Activated CD4-positive, alpha-beta T cell treated with anti-CD3 and anti-CD28 coated beads for 36 hours (primary cell): ENCODE data around the gene HK3. TPM values are rescaled to one million over a fixed set of nuclear protein-coding genes. Genes with fewer than 3 reads are reported as not detected.

Experiments used
- ATAC-seq: fragments of 200-7000 bp; cut with Tn5 transposase; one replicate; pipeline ENCODE4 v1.10.0; 2021; ENCODE audit warnings: mild to moderate bottlenecking, moderate library complexity
- CTCF ChIA-PET: fragments of 350-600 bp; sonication (Branson Sonifier 250); formaldehyde crosslinking; loops from one replicate; lab custom pipeline; 2021; ENCODE audit warnings: antibody characterized with exemption; lab: Charles Lee
- POLR2A ChIA-PET: fragments of 350-600 bp; sonication (Branson Sonifier 250); formaldehyde crosslinking; loops from one replicate; lab custom pipeline; 2021; ENCODE audit warnings: antibody characterized with exemption, inconsistent platforms; lab: Charles Lee
- DNase-seq: peaks from one replicate; pipeline ENCODE4 v3.0.0-alpha.2; 2020
- H3K27ac Mint-ChIP-seq: one replicate; pipeline ENCODE4 v1.8.0; 2021; ENCODE audit warnings: mixed read lengths
- H3K27me3 Mint-ChIP-seq: one replicate; pipeline ENCODE4 v1.8.0; 2021; ENCODE audit warnings: mixed read lengths
- H3K36me3 Mint-ChIP-seq: one replicate; pipeline ENCODE4 v1.8.0; 2021; ENCODE audit warnings: low read depth, mixed read lengths
- H3K4me1 Mint-ChIP-seq: one replicate; pipeline ENCODE4 v1.8.0; 2021; ENCODE audit warnings: mixed read lengths
- H3K4me3 Mint-ChIP-seq: one replicate; pipeline ENCODE4 v1.8.0; 2021; ENCODE audit warnings: mild to moderate bottlenecking, moderate library complexity, mixed read lengths
- H3K9me3 Mint-ChIP-seq: one replicate; pipeline ENCODE4 v1.8.0; 2021; ENCODE audit warnings: low read depth, mixed read lengths
- intact Hi-C, 2 experiments: fragments of 100-400 bp; cut with DNase I in 1 of 2; cut with micrococcal nuclease in 1 of 2; formaldehyde crosslinking; loops; one replicate each; pipeline versions ENCODE4 v1.14.2 to v1.15.1; 2022 to 2024; cut with DNase I, micrococcal nuclease
- total RNA-seq, 2 experiments: library from RNA; stranded (reverse); gene quantifications; one replicate each; pipeline ENCODE4 v1.2.3, GENCODE V29; 2021

Gene HK3
- total RNA-seq, 2 experiments from 2014 or later: not detected

DNA sequence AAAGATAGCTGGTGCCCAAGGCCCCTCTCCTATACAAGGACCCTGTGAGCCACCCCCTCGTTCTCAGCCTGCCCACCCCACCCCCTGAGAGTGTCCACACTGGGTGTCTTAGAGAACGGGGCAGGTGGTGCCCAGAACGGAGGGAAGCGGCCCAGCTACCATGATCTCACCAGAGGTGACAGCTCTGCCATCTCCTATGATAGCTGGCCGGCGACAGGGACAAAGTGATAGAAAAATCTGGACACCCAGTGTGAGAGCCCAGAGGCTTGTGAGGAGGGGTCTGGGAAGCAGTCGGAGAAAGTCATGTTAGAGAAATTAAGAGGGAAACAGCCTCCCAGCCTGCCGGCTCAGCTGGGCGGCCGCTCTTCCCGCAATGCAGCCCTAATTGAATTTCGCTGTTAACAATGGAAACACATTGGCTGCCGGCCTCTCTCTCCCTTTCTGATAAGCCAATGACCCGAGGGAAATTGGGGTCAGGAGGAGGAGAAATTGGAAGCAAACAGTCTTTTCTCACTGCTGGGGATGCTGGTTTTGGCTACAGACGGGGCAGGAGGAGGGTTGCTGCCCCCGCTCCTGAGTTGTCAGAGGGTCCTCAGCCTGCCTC is 32.3 kb downstream of the HK3 start:
- Mint-ChIP-seq H3K27ac (no peak overlapping the region), H3K36me3 (no peaks in the 10 kb centered on the region), H3K27me3 (peaks cover 23% of the 10 kb centered on the region), H3K4me1 (no peaks in the 10 kb centered on the region), H3K9me3 (no peaks in the 10 kb centered on the region), H3K4me3 (no peak overlapping the region)
- POLR2A ChIA-PET: interaction anchor here (0.6 kb wide), 1 partner anchor 667 kb away, joined by 4 read pairs; no protein-coding TSS in a partner anchor
- ATAC-seq (no peak), DNase-seq (no peak)
- CTCF ChIA-PET: no interaction called here
- intact Hi-C loops: no loop called here

DNA sequence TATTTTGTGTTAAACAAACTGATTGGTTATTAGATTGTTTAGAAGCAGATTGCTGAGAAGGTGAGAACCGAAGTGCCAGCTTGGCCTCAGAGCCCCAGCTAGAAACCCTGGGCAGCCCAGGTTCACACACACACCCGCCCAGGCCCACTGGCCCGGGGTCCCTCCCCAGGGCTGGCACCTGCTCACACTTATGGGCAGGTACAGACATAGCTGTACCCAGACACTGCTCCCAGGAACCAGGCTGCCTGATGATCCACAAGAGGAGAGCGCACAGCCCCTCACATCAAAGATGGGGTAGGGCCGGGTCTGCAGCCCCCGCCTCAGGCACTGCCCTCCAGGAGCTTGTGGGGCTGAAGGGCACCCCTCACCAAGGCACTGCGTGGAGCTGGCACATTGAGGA is 33.2 kb downstream of the HK3 start:
- Mint-ChIP-seq H3K4me1 (no peaks in the 10 kb centered on the region), H3K4me3 (no peak overlapping the region), H3K27me3 (peaks cover 23% of the 10 kb centered on the region), H3K36me3 (no peaks in the 10 kb centered on the region), H3K27ac (no peak overlapping the region), H3K9me3 (no peaks in the 10 kb centered on the region)
- DNase-seq (no peak), ATAC-seq (no peak)
- POLR2A ChIA-PET: no interaction called here
- intact Hi-C loops: no loop called here
- CTCF ChIA-PET: no interaction called here

DNA sequence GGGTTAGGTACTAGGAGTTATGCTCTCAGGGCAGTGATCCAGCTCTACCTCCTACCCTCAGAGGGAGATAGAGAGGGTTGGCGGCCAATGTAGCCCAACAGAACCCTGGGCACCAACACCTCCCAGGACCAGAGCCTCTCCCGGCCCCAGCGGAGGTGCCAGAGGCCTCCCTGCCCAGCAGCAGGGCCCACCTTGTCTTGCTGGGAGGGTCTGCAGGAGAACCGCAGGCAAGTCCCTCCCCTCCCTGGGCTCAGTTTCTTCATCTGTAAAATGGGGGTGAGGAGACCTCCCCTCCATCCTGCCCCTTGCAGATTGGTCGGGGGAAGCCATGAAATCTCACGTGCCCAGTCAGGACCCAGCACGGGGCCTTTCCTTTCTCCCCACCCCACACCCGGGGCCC is 34.4 kb downstream of the HK3 start:
- DNase-seq (no peak), ATAC-seq (no peak)
- Mint-ChIP-seq H3K4me1 (no peaks in the 10 kb centered on the region), H3K27me3 (peaks cover 23% of the 10 kb centered on the region), H3K4me3 (no peak overlapping the region), H3K36me3 (no peaks in the 10 kb centered on the region), H3K27ac (no peak overlapping the region), H3K9me3 (no peaks in the 10 kb centered on the region)
- CTCF ChIA-PET: no interaction called here
- intact Hi-C loops: no loop called here
- POLR2A ChIA-PET: no interaction called here

DNA sequence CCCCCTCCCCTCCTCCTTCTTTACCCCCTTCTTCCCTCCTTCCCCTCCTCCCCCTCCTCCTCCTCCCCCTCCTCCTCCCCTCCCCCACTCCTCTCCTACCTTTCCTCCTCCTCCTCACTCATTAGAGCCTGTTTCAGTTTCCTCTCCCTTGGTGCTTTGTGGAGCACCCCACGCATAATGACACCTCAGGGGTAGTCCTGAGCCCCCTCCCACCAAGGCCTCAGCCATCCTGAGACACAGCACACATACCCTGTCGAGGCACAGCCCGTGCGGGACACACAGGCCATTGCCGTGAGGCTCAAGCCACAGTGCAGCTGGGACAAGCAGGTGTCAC is 35.4 kb downstream of the HK3 start:
- ChIA-PET CTCF (no interaction called here), POLR2A (no interaction called here)
- H3K27me3 Mint-ChIP-seq: peaks cover 23% of the 10 kb centered on the region
- no peak overlapping the region for H3K4me3 Mint-ChIP-seq
- intact Hi-C loops: no loop called here
- no peak overlapping the region for H3K27ac Mint-ChIP-seq
- DNase-seq (no peak), ATAC-seq (no peak)
- H3K36me3 Mint-ChIP-seq: no peaks in the 10 kb centered on the region
- H3K4me1 Mint-ChIP-seq: no peaks in the 10 kb centered on the region
- H3K9me3 Mint-ChIP-seq: no peaks in the 10 kb centered on the region

DNA sequence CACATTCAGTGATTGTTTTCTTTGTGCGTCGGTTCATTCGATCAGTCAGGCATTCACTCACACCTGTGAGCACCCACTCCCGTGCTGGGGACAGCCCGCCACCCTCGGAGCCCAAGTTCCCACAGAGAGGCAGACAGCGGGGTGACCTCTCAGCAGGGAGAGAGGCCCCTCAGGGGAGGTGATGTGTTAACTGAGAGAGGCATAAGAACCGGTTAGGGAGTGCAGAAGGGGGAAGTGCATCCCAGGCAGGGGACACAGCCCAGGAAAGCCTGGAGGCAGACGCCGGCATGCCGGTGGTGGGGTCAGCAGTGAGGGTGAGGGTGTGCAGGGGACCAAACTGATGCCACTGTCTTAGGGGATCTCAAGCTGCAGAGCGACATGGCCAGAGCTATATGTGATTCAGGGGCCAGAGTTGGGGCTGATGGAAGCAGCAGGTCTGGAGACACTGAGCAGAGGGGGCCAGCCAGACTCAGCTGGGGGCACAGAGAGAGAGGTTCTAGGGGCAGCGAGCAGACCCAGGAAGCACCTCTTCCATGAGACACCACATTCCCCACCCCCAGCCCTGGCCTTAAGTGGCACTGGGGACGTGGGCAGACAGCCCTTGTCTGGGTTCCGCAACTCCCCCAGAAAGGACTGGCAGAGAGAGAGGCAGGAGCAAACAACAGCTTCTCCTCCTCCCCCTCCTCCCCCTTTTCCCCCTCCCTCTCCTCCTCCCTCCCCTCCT is 35.9 kb downstream of the HK3 start:
- Mint-ChIP-seq H3K27me3 (peaks cover 26% of the 10 kb centered on the region), H3K27ac (no peak overlapping the region), H3K36me3 (no peaks in the 10 kb centered on the region), H3K4me3 (no peak overlapping the region), H3K4me1 (no peaks in the 10 kb centered on the region), H3K9me3 (no peaks in the 10 kb centered on the region)
- ChIA-PET POLR2A (no interaction called here), CTCF (no interaction called here)
- DNase-seq (no peak), ATAC-seq (no peak)
- intact Hi-C loops: no loop called here

DNA sequence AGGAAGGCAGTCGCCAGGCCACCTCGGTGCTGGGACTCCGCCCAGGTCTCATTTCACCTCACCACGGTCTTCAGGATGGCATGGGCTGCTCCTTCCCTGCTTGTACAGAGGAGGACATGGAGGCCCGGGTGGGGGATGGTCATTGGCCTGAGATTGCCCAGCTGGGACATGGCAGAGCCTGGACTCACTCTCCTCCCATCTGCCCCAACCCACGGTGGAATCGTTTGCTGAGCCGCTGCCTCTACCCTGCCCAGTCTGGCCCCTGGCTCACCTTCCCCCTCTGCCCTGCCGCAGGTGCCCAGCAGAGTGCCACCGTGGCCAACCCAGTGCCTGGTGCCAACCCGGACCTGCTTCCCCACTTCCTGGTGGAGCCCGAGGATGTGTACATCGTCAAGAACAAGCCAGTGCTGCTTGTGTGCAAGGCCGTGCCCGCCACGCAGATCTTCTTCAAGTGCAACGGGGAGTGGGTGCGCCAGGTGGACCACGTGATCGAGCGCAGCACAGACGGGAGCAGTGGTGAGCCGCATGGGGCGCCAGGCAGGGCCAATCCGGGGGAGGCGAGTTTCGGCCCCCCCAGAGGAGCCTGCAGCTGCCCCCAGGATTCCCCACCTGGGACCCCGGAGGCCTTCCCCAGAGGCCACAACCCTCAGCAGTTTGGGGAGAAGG is 36.7 kb downstream of the HK3 start:
- ChIA-PET CTCF (no interaction called here), POLR2A (no interaction called here)
- H3K27ac Mint-ChIP-seq: no peak overlapping the region

DNA sequence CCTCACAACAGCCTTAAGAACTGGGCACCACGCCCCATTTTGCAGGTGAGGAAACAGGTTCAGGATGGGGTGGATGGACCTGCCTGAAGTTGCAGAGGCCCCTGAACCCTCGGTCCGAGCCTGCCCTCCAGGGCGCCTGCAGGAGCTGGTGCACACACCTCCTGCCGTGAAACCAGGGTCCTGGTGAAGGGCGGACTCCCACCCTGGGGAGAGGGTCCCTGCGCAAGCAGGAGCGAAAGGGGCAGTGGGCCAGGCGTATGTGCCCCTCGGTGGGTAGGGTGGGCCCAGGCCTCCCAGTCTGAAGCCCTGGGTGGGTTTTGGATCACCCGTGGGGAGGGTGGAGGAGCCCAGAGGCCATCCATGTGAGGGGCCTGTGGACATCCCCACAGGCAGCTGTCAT is 37.9 kb downstream of the HK3 start:
- POLR2A ChIA-PET: no interaction called here

More for the DNA sequence above, 36.7 kb downstream of the HK3 start:
- Mint-ChIP-seq H3K27me3 (peaks cover 30% of the 10 kb centered on the region), H3K9me3 (no peaks in the 10 kb centered on the region), H3K36me3 (no peaks in the 10 kb centered on the region), H3K4me3 (no peak overlapping the region), H3K4me1 (no peaks in the 10 kb centered on the region)
- no peak for DNase-seq
- intact Hi-C loops: no loop called here
- no peak for ATAC-seq

DNA sequence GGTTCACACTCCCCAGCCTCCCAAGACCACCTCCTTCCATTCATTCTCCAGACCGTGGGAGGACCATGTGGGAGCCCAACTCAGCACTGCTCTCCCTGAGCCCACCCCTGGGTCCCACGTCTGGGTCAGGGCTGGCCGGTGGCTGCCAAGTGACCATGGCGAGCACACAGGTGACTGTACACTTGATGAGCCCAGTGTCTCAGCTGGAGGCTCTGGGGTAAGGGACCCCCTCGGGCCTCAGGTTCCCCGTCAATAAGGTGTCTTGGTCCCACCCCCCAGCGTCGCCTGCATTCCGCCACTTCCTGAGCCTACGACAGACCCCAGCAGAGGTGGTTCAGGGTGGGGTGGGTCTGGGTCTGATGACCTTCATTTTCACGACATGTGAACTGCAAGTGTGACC is 38.8 kb downstream of the HK3 start:
- no peak overlapping the region for H3K27ac Mint-ChIP-seq
- intact Hi-C loops: no loop called here
- H3K4me3 Mint-ChIP-seq: no peak overlapping the region
- ChIA-PET CTCF (no interaction called here), POLR2A (no interaction called here)
- H3K27me3 Mint-ChIP-seq: peaks cover 19% of the 10 kb centered on the region
- ATAC-seq (no peak), DNase-seq (no peak)
- no peaks in the 10 kb centered on the region for H3K36me3 Mint-ChIP-seq
- no peaks in the 10 kb centered on the region for H3K4me1 Mint-ChIP-seq
- no peaks in the 10 kb centered on the region for H3K9me3 Mint-ChIP-seq

More for the DNA sequence above, 37.9 kb downstream of the HK3 start:
- DNase-seq (no peak), ATAC-seq (no peak)
- no peaks in the 10 kb centered on the region for H3K9me3 Mint-ChIP-seq
- intact Hi-C loops: no loop called here
- H3K4me3 Mint-ChIP-seq: no peak overlapping the region
- H3K36me3 Mint-ChIP-seq: no peaks in the 10 kb centered on the region
- CTCF ChIA-PET: no interaction called here
- no peak overlapping the region for H3K27ac Mint-ChIP-seq
- H3K27me3 Mint-ChIP-seq: peaks cover 22% of the 10 kb centered on the region
- H3K4me1 Mint-ChIP-seq: no peaks in the 10 kb centered on the region

DNA sequence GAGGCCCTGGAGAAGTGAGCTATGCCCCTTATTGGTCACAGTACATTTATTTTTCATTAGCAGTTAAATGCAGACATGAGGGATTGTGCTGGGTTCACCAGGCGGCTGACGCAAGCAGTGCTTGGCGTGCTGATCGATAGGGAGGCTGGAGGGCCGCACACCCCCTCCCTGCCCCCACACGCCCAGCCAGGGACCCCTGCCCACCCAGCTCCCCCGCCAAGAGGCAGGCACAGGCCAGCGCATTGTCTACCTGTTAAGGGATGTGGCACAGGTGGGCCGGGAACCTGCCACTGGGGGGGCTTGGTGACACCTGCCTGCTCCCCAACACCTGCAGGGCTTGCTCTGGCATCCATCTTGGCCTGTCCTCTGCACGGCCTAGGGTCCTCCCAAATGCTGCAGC is 39.2 kb downstream of the HK3 start:
- H3K27me3 Mint-ChIP-seq: peaks cover 17% of the 10 kb centered on the region
- H3K9me3 Mint-ChIP-seq: no peaks in the 10 kb centered on the region
- H3K4me1 Mint-ChIP-seq: no peaks in the 10 kb centered on the region
- ChIA-PET CTCF (no interaction called here), POLR2A (no interaction called here)
- DNase-seq: no peak
- intact Hi-C loops: no loop called here
- H3K27ac Mint-ChIP-seq: no peak overlapping the region
- no peak overlapping the region for H3K4me3 Mint-ChIP-seq
- ATAC-seq: no peak
- H3K36me3 Mint-ChIP-seq: no peaks in the 10 kb centered on the region

DNA sequence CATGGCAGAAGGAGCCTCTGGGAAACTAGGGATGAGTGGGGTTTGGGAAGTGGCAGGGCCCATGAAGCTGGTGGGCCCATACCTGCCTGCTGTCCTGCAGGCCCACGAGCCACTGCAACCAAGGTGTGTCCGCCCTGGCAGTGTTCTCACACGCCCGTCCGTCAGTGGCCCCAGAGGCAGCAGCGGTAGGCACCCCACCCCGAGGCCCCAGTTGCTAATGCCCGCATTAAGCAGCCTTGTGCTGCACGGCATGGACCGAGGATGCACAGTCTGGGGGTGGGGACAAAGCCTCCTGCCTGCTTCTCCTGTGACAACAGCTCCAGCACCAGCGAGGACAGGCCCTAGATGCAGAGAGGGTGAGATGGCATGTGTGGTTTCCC is 41.3 kb downstream of the HK3 start:
- no peak for ATAC-seq
- Mint-ChIP-seq H3K27me3 (peaks cover 9% of the 10 kb centered on the region), H3K4me1 (no peaks in the 10 kb centered on the region), H3K4me3 (no peak overlapping the region), H3K36me3 (no peaks in the 10 kb centered on the region), H3K27ac (no peak overlapping the region), H3K9me3 (no peaks in the 10 kb centered on the region)
- ChIA-PET POLR2A (no interaction called here), CTCF (interaction anchor here (0.6 kb wide), 1 partner anchor 511 kb away, joined by 3 read pairs; no protein-coding TSS in a partner anchor)
- DNase-seq: no peak
- intact Hi-C loops: no loop called here

DNA sequence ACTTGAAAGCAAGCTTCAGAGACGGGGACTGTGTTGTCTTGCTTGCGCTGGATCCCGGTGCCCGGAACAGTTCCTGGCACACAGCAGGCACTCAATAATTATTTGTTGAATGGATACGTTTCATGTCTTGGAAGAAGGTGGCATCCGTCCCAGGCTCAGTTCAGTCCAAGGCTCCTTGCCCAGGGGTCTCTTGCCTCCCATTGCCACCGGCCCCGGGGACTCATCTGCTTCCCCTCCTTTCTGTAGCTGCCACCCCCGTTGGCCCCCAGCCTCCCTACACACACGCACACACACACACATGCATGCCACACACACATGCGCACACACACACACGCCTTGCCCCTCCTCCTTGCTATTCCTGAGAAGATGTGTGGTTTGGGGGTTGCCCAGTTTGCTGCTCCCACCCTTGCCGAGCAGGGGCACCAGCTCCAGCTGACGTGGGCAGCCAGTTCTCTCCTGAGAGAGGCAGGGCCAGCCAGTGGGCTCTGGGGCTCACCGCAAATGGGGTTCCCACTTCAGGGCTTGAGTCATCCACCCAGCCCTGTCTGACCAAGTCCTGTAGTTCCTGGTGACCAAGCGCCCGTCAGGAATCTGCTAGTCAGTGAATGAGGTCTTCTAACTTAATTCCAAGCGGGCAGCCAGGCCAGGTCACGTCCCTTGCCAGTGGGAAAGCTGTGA is 41.8 kb downstream of the HK3 start:
- ChIA-PET CTCF (interaction anchor here (0.6 kb wide), 1 partner anchor 512 kb away, joined by 3 read pairs; no protein-coding TSS in a partner anchor), POLR2A (no interaction called here)
- H3K36me3 Mint-ChIP-seq: no peaks in the 10 kb centered on the region
- H3K4me1 Mint-ChIP-seq: no peaks in the 10 kb centered on the region
- peaks cover 6% of the 10 kb centered on the region for H3K27me3 Mint-ChIP-seq
- no peaks in the 10 kb centered on the region for H3K9me3 Mint-ChIP-seq
- DNase-seq (no peak), ATAC-seq (no peak)
- intact Hi-C loops: no loop called here
- no peak overlapping the region for H3K4me3 Mint-ChIP-seq
- H3K27ac Mint-ChIP-seq: no peak overlapping the region
